Ovary (tissue), 9 donors: Measurements from ENCODE around the gene MAN1B1. TPM values are rescaled to one million over a fixed set of nuclear protein-coding genes. Genes with fewer than 3 reads are reported as not detected.

Experiments used
- DNase-seq, 5 donors: peaks; one replicate each; pipeline ENCODE4 v3.0.0-alpha.2; 2019 to 2020
- H3K27ac ChIP-seq, 2 donors: fragments of 200-600 bp; one replicate each; pipeline versions ENCODE4 v1.5.1 to v1.8.0; 2019 to 2022
- H3K27me3 ChIP-seq: fragments of 200-600 bp; one replicate; pipeline ENCODE4 v1.8.0; 2022
- H3K36me3 ChIP-seq: fragments of 200-600 bp; sonication (generic); one replicate; pipeline ENCODE4 v1.5.1; 2019
- H3K4me1 ChIP-seq: one replicate; pipeline ENCODE4 v1.8.1; 2013; ENCODE audit warnings: mild to moderate bottlenecking, moderate library complexity; ENCODE audit not compliant: insufficient read depth
- H3K4me3 ChIP-seq: fragments of 200-600 bp; sonication (generic); one replicate; pipeline ENCODE4 v1.5.1; 2017
- H3K9me3 ChIP-seq, 2 donors: fragments of 200-600 bp in 1 of 2; sonication (generic) in 1 of 2; one replicate each; pipeline versions ENCODE4 v1.5.1 to v1.8.1; 2013 to 2019; ENCODE audit warnings: mild to moderate bottlenecking in 1 of 2, moderate library complexity in 1 of 2
- EP300 ChIP-seq: sonication (generic); formaldehyde crosslinking; IDR thresholded peaks from one replicate; pipeline ENCODE4 v1.6.1; 2017; ENCODE audit warnings: antibody characterized with exemption
- POLR2A ChIP-seq: fragments of 450-650 bp; IDR thresholded peaks from one replicate; pipeline ENCODE4 v1.6.1; 2017; ENCODE audit warnings: antibody characterized with exemption, mild to moderate bottlenecking, moderate library complexity
- WGBS, 3 donors: extraction: QIAGEN DNeasy Blood & Tissue Kit in 1 of 3; methylation state at CpG; one replicate each; pipeline versions ENCODE4 v1.1.5 to v1.1.7; 2013 to 2017; 5-methylcytosine and 5-hydroxymethylcytosine counted together
- intact Hi-C, 4 donors: fragments of 100-400 bp; cut with DNase I; formaldehyde crosslinking; loops; one replicate each; pipeline versions ENCODE4 v1.11.0 to v1.15.1; 2022 to 2023
- polyA plus RNA-seq, 2 donors: library from polyadenylated mRNA; stranded (reverse); fragments of 200-250 nt in 1 of 2; fragments of 350-450 nt in 1 of 2; fragmentation: Illumina TruSeq in 1 of 2; extraction: RNeasy Lipid Tissue Mini Kit (QIAGEN cat#74804) in 1 of 2; gene quantifications; one replicate each; pipeline ENCODE4 v1.2.3, GENCODE V29; 2013 to 2014
- total RNA-seq, 7 donors: library from RNA; depleted of rRNA in 2 of 7; stranded (reverse); fragments of >200 nt in 2 of 7; fragmentation: NEBNext Ultra II Directional in 3 of 7; extraction: Animal tissue kit (Norgen Biotek cat#: 25700) in 3 of 7; gene quantifications; one replicate each; pipeline versions ENCODE4 v1.1.0 to v1.2.4, GENCODE V29; 2016 to 2023
- TF ChIP-seq, protein P1 (sequence below), 3 donors: fragments of 450-650 bp in 2 of 3; fragments of 200-600 bp in 1 of 3; IDR thresholded peaks; one replicate each; pipeline versions ENCODE4 v1.5.1 to v1.8.0; 2016 to 2022; ENCODE audit warnings: antibody characterized with exemption in 3 of 3, mild to moderate bottlenecking in 1 of 3
- donor health status: DM: no; HTN: no; CAD: no; lungs with moderate emphysema.
- donor health status: DM: no; HTN: no; CAD: no.
- donor health status: Bipolar disorder and iron deficiency.
- donor health status: DM: yes; HTN: yes; CAD: no.
- donor health status: DM: no; HTN: no; CAD: no.
- donor health status: DM: yes; HTN: yes; CAD: no.

Gene MAN1B1
- total and polyA plus RNA-seq, 9 donors: 30.2 to 109 (median 39.7) TPM

- no peaks in the 10 kb centered on the region for H3K4me1 ChIP-seq
- H3K27me3 ChIP-seq: no peaks in the 10 kb centered on the region
- H3K27ac ChIP-seq: no peak overlapping the region
- no peak for TF ChIP-seq EP300
- no peak for TF ChIP-seq POLR2A
- TF ChIP-seq, protein P1, sequence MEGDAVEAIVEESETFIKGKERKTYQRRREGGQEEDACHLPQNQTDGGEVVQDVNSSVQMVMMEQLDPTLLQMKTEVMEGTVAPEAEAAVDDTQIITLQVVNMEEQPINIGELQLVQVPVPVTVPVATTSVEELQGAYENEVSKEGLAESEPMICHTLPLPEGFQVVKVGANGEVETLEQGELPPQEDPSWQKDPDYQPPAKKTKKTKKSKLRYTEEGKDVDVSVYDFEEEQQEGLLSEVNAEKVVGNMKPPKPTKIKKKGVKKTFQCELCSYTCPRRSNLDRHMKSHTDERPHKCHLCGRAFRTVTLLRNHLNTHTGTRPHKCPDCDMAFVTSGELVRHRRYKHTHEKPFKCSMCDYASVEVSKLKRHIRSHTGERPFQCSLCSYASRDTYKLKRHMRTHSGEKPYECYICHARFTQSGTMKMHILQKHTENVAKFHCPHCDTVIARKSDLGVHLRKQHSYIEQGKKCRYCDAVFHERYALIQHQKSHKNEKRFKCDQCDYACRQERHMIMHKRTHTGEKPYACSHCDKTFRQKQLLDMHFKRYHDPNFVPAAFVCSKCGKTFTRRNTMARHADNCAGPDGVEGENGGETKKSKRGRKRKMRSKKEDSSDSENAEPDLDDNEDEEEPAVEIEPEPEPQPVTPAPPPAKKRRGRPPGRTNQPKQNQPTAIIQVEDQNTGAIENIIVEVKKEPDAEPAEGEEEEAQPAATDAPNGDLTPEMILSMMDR (IDR thresholded peaks at IDR 0.05): no peak
- H3K36me3 ChIP-seq: no peaks in the 10 kb centered on the region
- H3K9me3 ChIP-seq: no peaks in the 10 kb centered on the region
- no peak for DNase-seq
- no peak overlapping the region for H3K4me3 ChIP-seq
- 80 to 85% (median 82%) methylated on average over 25 to 26 of the region's 26 CpGs for WGBS, 3 donors
- intact Hi-C loops: no loop called here
Observed at GRCh38 chr9:137147091-137147792, 60.5 kb downstream of the MAN1B1 start.

DNA sequence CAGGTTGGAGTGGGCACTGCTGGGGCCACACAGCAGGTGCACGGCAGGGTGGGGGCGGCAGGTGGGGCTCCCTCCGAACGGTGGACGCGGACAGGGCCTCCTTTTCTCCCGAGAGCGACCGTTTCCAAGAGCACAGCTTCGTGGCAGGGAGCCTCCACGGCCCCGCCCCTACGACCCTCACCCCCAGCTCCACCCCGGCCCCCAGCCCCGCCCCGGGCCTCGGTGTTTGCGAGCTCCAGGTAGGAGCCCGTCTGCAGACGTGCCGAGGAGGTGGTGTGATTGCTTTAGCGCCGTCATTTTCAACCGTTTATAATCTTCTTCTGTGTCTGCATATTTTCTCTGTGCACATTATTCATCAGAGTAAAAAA lies 61.0 kb downstream of the MAN1B1 start:
- TF ChIP-seq, protein P1 (IDR thresholded peaks at IDR 0.05): no peak
- TF ChIP-seq POLR2A (no peak), EP300 (no peak)
- Histone ChIP-seq H3K4me3 (no peak overlapping the region), H3K4me1 (no peaks in the 10 kb centered on the region), H3K9me3 (no peaks in the 10 kb centered on the region), H3K36me3 (no peaks in the 10 kb centered on the region), H3K27ac (no peak overlapping the region), H3K27me3 (no peaks in the 10 kb centered on the region)
- intact Hi-C loops: no loop called here
- no peak for DNase-seq
- WGBS, 3 donors: 20 to 23% (median 22%) methylated on average over 23 to 24 of the region's 24 CpGs

GRCh38 chr9:137148242-137148641 lies 61.5 kb downstream of the MAN1B1 start:
- H3K4me3 ChIP-seq: no peak overlapping the region
- H3K9me3 ChIP-seq: no peaks in the 10 kb centered on the region
- TF ChIP-seq EP300: no peak
- no peak for TF ChIP-seq POLR2A
- TF ChIP-seq, protein P1 (IDR thresholded peaks at IDR 0.05): no peak
- no peaks in the 10 kb centered on the region for H3K27me3 ChIP-seq
- H3K27ac ChIP-seq: no peak overlapping the region
- DNase-seq: no peak
- intact Hi-C loops: no loop called here
- WGBS, 3 donors: 62 to 72% (median 63%) methylated on average over 25 to 27 of the region's 27 CpGs
- no peaks in the 10 kb centered on the region for H3K4me1 ChIP-seq
- H3K36me3 ChIP-seq: no peaks in the 10 kb centered on the region

- H3K27me3 ChIP-seq: no peaks in the 10 kb centered on the region
- WGBS, 3 donors: 75 to 77% (median 76%) methylated on average over 19 of the region's 19 CpGs
Observed at GRCh38 chr9:137148661-137149060, 61.9 kb downstream of the MAN1B1 start.

More at GRCh38 chr9:137148661-137149060, 61.9 kb downstream of the MAN1B1 start:
- Histone ChIP-seq H3K9me3 (no peaks in the 10 kb centered on the region), H3K4me1 (no peaks in the 10 kb centered on the region), H3K4me3 (no peak overlapping the region), H3K27ac (no peak overlapping the region), H3K36me3 (no peaks in the 10 kb centered on the region)
- no peak for TF ChIP-seq POLR2A
- TF ChIP-seq EP300: no peak
- TF ChIP-seq, protein P1 (IDR thresholded peaks at IDR 0.05): no peak
- intact Hi-C loops: no loop called here
- no peak for DNase-seq
